HG03135 (cell line): ENCODE results near the gene LAMA3.

Experiments used
- ATAC-seq: cut with Tn5 transposase; IDR thresholded peaks from one replicate; pipeline ENCODE4 v1.9.1; 2021; ENCODE audit warnings: mild to moderate bottlenecking, moderate library complexity; ENCODE audit not compliant: unreplicated experiment

The LAMA3 gene

DNA sequence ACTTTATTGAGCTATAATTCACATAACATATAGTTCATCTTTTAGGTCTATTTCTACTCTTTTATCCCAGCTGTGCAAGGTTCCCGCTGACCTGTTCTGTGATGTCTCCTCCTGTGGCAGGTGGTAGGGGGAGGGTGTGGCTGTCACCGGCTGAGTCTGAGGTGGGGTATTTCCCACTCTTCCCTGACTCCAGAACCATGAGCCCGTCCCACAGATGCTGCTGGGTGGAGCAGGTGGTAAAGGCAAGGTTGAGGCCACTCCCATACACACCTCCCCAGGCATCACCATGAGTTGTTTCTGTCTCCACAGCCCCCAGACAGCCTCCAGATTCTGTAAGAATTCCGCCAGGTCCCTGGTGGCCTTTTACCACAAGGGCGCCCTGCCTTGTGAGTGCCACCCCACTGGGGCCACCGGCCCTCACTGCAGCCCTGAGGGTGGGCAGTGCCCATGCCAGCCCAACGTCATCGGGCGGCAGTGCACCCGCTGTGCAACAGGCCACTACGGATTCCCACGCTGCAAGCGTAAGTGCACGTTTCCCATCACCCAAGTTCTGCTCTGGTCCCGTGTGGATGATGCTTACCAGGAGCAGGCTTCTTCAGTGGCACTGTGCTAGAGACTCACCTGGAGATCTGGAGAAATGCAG is 156.9 kb downstream of the LAMA3 start:
- no peak for ATAC-seq

GRCh38 chr18:23847321-23847986 is 158.2 kb downstream of the LAMA3 start:
- ATAC-seq, result no peak

GRCh38 chr18:23849141-23849540 is 159.9 kb downstream of the LAMA3 start:
- ATAC-seq, result no peak

GRCh38 chr18:23850215-23850614 is 161.0 kb downstream of the LAMA3 start:
- ATAC-seq, result no peak

GRCh38 chr18:23851470-23852002 is 162.3 kb downstream of the LAMA3 start:
- ATAC-seq, result no peak

- no peak for ATAC-seq
Observed at GRCh38 chr18:23852236-23853045, 163.2 kb downstream of the LAMA3 start.

DNA sequence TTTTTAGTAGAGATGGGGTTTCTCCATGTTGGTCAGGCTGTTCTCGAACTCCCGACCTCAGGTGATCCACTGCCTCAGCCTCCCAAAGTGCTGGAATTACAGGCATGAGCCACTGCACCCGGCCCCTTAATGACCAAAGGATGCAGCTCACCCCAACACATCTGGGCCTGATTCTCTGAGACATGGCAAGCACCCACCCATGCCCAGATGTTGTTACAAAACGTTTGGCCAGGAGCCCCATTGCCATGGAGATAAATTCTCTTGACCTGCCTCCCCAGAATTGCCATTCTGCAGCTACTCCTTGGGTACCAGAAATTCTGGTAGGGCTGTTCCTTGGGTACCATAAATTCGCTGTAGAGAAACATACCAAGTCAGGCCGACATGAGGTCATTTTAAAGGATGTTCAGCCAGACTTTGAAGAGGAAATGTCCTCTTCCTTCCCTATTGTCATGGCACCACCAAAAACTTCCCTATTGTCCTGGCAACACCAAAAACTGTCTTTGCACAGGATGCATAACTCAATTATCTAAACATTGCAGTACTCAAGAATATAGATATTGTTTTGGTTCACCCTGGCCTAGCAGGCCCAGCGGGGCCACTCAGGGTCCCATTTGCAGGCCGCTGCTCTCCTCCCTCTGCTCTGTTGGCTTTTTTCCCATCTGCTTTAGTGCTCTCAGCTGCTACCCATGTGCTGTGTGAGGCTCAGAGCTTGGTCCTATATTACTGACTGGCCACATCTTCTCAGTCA is 164.4 kb downstream of the LAMA3 start:
- ATAC-seq, result no peak

DNA sequence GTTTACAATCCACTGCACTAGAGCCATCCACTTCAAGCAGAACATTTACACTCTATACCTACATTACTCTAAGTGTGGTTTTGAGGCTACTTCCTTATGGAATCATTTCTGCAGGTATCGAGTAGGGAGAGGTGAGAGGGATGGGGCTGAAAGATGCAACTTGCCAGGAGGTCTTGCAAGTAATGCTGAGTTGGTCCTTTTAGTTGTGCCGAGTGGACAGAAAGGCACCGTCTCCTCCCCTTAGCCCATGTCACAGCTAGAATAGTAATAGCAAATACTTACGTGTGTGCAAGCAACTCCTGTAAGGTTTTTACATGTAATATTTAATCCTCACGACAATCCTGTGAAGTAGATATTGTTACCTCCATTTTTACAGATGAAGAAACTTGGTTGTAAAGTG is 166.5 kb downstream of the LAMA3 start:
- no peak for ATAC-seq

GRCh38 chr18:23856466-23857163 is 167.4 kb downstream of the LAMA3 start:
- no peak for ATAC-seq

DNA sequence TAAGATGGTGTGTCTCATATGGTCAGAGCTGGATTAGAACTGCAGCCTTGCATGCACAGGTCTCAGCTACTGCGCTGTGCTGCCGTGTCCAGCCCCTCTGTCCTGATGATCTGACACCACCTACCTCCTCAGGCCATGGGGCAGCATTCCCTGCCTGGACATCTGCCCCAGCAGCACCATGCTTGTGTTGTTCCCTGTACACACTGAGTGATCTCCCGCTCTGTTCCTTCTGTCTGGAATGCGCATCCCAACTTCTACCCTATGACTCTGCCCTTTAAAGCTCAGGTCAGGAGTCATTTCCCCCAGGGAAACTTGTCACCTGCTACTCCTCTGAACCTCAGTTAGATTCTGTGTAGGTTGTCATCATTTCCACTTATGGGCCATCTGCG is 167.9 kb downstream of the LAMA3 start:
- no peak for ATAC-seq

- no peak for ATAC-seq
Observed at GRCh38 chr18:23857756-23858155, 168.5 kb downstream of the LAMA3 start.

GRCh38 chr18:23859466-23860336 is 170.4 kb downstream of the LAMA3 start:
- ATAC-seq, result no peak

DNA sequence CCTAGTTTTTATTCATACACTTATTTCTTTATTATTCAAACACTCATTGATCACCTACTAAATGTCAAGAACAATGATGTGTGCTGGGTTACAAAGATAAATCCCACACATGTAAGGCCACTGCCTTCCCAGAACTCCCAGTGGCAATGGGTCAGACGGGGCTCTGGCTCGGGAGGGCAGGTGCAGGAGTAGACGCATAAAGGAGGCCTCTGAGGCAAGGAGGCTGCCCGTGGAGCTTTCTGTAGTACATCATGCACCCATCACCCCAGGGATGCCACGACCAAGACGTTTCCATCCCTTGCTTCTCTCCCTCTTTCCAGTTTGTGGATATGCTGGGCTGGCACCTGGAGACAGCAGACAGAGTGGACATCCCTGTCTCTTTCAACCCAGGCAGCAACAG is 172.1 kb downstream of the LAMA3 start:
- no peak for ATAC-seq

DNA sequence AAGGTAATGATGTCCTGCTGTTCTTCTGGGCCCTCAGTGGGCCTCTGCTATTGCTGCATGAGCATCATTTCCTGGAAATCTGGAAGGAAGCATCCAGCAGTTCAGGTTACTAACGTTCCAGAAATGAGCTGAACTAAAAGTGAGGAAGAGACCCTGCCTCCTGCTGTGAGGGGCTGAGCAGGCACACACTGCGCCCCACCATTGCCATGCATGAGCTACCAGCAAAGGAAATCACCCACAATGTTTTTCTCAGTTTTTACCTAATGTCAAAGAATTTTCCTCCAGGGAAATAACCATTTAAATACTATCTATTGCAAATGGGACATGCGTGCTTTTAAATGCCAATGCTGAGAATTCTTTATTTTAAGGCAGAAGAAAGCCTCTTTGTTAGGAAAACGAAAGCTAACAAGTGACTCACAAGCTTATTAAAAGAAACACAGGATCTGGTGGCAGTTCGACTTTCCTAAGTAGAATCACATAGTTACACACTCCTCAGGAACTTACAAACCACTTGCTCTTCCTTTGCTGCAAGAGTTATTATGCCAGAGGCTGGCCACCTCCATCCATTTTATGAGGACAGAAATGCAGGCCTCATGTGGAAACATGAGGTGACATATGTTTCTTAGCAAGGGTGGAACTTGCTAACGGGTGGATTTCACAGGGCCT is 172.7 kb downstream of the LAMA3 start:
- no peak for ATAC-seq

GRCh38 chr18:23864624-23865023 is 175.4 kb downstream of the LAMA3 start:
- ATAC-seq, result peak; percentile 46

DNA sequence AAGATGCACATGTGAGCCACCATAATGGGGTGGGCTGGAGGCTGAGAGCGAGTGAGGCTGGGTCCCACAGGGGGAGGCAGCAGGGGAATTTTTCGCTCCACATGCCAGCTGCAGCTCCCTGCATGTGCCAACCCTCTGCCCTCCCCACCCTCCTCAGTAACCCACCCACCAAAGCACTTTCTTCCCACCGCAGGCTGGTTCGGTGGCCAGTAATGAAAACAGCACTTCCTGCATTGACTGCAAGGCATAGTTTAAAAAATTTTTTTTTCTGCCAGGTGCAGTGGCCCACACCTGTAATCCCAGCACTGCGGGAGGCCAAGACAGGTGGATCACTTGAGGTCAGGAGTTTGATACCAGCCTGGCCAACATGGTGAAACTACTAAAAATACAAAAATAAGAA is 177.8 kb downstream of the LAMA3 start:
- no peak for ATAC-seq

DNA sequence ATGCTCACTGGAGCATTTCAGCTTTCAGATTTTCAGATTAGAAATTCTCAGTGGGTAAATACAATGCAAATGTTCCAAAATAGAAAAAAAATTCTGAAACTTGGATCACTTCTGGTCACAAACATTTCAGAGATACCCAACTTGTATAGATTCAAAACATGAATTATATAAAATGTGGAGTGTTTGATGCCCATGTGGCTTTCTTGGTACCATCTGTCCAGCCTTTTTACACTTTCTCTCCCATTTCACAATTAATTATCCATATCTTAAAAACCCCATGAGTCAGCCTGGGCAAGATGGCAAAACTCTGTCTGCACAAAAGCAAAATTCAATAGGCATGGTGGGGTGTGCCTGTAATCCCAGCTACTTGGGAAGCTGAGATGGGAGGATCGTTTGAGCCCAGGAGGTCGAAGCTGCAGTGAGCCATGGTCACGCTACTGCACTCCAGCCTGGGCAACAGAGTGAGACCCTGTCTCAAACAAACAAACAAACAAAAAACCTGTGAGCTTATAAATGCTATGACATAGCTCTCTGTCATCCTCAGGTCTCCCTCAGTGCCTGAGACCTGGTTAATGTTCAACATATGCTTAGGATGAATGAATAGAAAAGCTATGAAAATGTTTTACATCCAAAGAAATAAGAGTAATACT is 179.0 kb downstream of the LAMA3 start:
- ATAC-seq, result no peak

DNA sequence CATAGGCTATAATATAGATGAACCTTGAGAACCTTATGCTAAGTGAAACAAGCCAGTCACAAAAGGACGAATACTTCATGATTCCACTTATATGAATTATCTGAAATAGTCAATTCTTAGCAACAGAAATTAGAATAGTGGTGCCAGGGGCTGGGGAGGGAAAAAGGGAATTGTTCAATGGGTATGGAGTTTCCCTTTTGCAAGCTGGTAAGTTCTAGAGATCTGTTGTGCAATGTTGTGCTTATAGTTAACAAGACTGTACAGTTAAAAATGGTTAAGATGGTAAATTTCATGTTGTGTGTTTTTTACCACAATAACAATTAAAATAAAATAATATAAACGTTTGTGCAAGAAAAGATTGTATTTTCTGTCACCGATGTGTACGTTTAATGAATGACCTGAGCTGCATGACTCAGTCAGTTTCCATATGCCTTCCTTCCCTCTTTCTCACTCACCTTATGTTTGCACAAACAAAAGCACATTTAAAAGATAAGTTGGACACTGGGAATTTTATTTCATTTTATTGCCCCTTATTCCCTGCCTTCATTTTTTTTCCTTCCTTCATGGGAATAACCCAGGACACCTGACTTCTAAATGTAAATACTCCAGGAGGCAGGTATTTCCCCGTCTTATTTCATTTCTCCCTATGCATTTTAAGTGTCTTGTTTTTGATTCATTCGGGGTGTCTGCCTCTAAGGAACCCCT is 181.6 kb downstream of the LAMA3 start:
- no peak for ATAC-seq
